ENCODE measurements around the gene HSP90B1.

The HSP90B1 gene

GRCh38 chr12:103929784-103930033, 501 bp upstream of the HSP90B1 start:
- DNase-seq (ENCODE audit: low read depth, low spot score): no peak

GRCh38 chr12:103930787-103931735, 851 bp downstream of the HSP90B1 start:
- DNase-seq (ENCODE audit: low read depth, low spot score): no peak

- DNase-seq (ENCODE audit: low read depth, low spot score): no peak
Observed at GRCh38 chr12:103933237-103933636, 3.0 kb downstream of the HSP90B1 start.

- no peak for DNase-seq (ENCODE audit: low read depth, low spot score)
Observed at GRCh38 chr12:103936679-103937078, 6.5 kb downstream of the HSP90B1 start.

- no peak for DNase-seq (ENCODE audit: low read depth, low spot score)
Observed at GRCh38 chr12:103944964-103945363, 14.8 kb downstream of the HSP90B1 start.

- DNase-seq (ENCODE audit: low read depth, low spot score): no peak
Observed at GRCh38 chr12:103947871-103948555, 17.8 kb downstream of the HSP90B1 start.

GRCh38 chr12:103948746-103949406, 18.7 kb downstream of the HSP90B1 start:
- no peak for DNase-seq (ENCODE audit: low read depth, low spot score)

- no peak for DNase-seq (ENCODE audit: low read depth, low spot score)
Observed at GRCh38 chr12:103952497-103952896, 22.3 kb downstream of the HSP90B1 start.

- no peak for DNase-seq (ENCODE audit: low read depth, low spot score)
Observed at GRCh38 chr12:103955811-103956508, 25.8 kb downstream of the HSP90B1 start.

GRCh38 chr12:103956509-103957027, 26.4 kb downstream of the HSP90B1 start:
- no peak for DNase-seq (ENCODE audit: low read depth, low spot score)

GRCh38 chr12:103957865-103958388, 27.7 kb downstream of the HSP90B1 start:
- no peak for DNase-seq (ENCODE audit: low read depth, low spot score)

GRCh38 chr12:103958621-103959020, 28.4 kb downstream of the HSP90B1 start:
- DNase-seq (ENCODE audit: low read depth, low spot score): no peak

- DNase-seq (ENCODE audit: low read depth, low spot score): no peak
Observed at GRCh38 chr12:103960616-103961227, 30.5 kb downstream of the HSP90B1 start.

GRCh38 chr12:103962493-103962892, 32.3 kb downstream of the HSP90B1 start:
- no peak for DNase-seq (ENCODE audit: low read depth, low spot score)

- no peak for DNase-seq (ENCODE audit: low read depth, low spot score)
Observed at GRCh38 chr12:103964805-103965204, 34.6 kb downstream of the HSP90B1 start.

GRCh38 chr12:103965255-103965589, 35.0 kb downstream of the HSP90B1 start:
- no peak for DNase-seq (ENCODE audit: low read depth, low spot score)

GRCh38 chr12:103965590-103966504, 35.6 kb downstream of the HSP90B1 start, which contains the start of gene TDG:
TDG (plus strand) TSS chr12:103965872; CDS start chr12:103966038, 166 bp downstream.
- DNase-seq (ENCODE audit: low read depth, low spot score): peak; percentile 96

- DNase-seq (ENCODE audit: low read depth, low spot score): no peak
Observed at GRCh38 chr12:103966736-103967135, 36.5 kb downstream of the HSP90B1 start.

GRCh38 chr12:103969391-103969790, 39.2 kb downstream of the HSP90B1 start:
- DNase-seq (ENCODE audit: low read depth, low spot score): no peak

- no peak for DNase-seq (ENCODE audit: low read depth, low spot score)
Observed at GRCh38 chr12:103973909-103974308, 43.7 kb downstream of the HSP90B1 start.
